Heart left ventricle (tissue), 16 donors: ENCODE data around the gene ACSL4. TPM values are rescaled to one million over a fixed set of nuclear protein-coding genes. Genes with fewer than 3 reads are reported as not detected.

ENCODE experiments used
- ATAC-seq, 4 donors: fragments of 200-7000 bp; cut with Tn5 transposase; one replicate each; pipeline ENCODE4 v1.9.1; 2020 to 2022; ENCODE audit warnings: moderate library complexity in 4 of 4, mild to moderate bottlenecking in 3 of 4, moderate number of reproducible peaks in 1 of 4
- DNase-seq, 5 donors: peaks; one replicate each; pipeline ENCODE4 v3.0.0-alpha.2; 2020
- H3K27ac ChIP-seq, 12 donors: fragments of 200-600 bp; sonication (generic) in 4 of 12; one replicate each; pipeline versions ENCODE4 v1.5.0 to v1.8.0; 2016 to 2022; ENCODE audit warnings: mild to moderate bottlenecking in 2 of 12
- H3K27me3 ChIP-seq, 9 donors: fragments of 200-600 bp; sonication (generic) in 2 of 9; one replicate each; pipeline versions ENCODE4 v1.5.1 to v1.8.0; 2016 to 2022; ENCODE audit warnings: mild to moderate bottlenecking in 3 of 9
- H3K36me3 ChIP-seq, 9 donors: fragments of 200-600 bp; sonication (generic) in 2 of 9; one replicate each; pipeline versions ENCODE4 v1.5.0 to v1.8.0; 2018 to 2022; ENCODE audit warnings: mild to moderate bottlenecking in 2 of 9
- H3K4me1 ChIP-seq, 12 donors: fragments of 200-600 bp; sonication (generic) in 4 of 12; one replicate each; pipeline versions ENCODE4 v1.5.0 to v1.8.0; 2016 to 2022; ENCODE audit warnings: mild to moderate bottlenecking in 3 of 12
- H3K4me3 ChIP-seq, 12 donors: fragments of 200-600 bp; sonication (generic) in 4 of 12; one replicate each; pipeline versions ENCODE4 v1.5.0 to v1.8.0; 2017 to 2022; ENCODE audit warnings: mild to moderate bottlenecking in 9 of 12, moderate library complexity in 4 of 12
- H3K9me3 ChIP-seq, 12 donors: fragments of 200-600 bp; sonication (generic) in 4 of 12; one replicate each; pipeline versions ENCODE4 v1.5.0 to v1.8.0; 2016 to 2022; ENCODE audit warnings: mild to moderate bottlenecking in 1 of 12
- POLR2A ChIP-seq, 2 donors: fragments of 450-650 bp; IDR thresholded peaks; one replicate each; pipeline ENCODE4 v1.6.1; 2017; ENCODE audit warnings: antibody characterized with exemption in 2 of 2, mild to moderate bottlenecking in 2 of 2, moderate library complexity in 2 of 2
- WGBS, 4 donors: extraction: QIAGEN DNeasy Blood & Tissue Kit in 2 of 4; methylation state at CpG; one replicate each; pipeline versions ENCODE4 v1.1.5 to v1.1.7; 2013 to 2018; 5-methylcytosine and 5-hydroxymethylcytosine counted together
- intact Hi-C, 10 donors: fragments of 100-400 bp; cut with DNase I; formaldehyde crosslinking; loops; one replicate each; pipeline versions ENCODE4 v1.11.1 to v1.14.2; 2022
- polyA plus RNA-seq, 2 donors: library from polyadenylated mRNA; stranded (reverse); fragments of 200-250 nt; gene quantifications; one replicate each; pipeline ENCODE4 v1.2.3, GENCODE V29; 2013
- total RNA-seq, 9 donors: library from RNA; depleted of rRNA in 2 of 9; stranded (reverse); fragments of >200 nt in 2 of 9; fragmentation: NEBNext Ultra II Directional in 3 of 9; extraction: Animal tissue kit (Norgen Biotek cat#: 25700) in 3 of 9; gene quantifications; one replicate each; pipeline versions ENCODE4 v1.1.0 to v1.2.4, GENCODE V29; 2016 to 2023
- TF ChIP-seq, protein P1 (sequence below), 12 donors: fragments of 200-600 bp; sonication (generic) in 4 of 12; IDR thresholded peaks; one replicate each; pipeline versions ENCODE4 v1.5.0 to v1.8.0; 2018 to 2022; ENCODE audit warnings: antibody characterized with exemption in 12 of 12, mild to moderate bottlenecking in 5 of 12
- donor health status: ischemic (EF 13 %, LVEDD 7.1; RV severe dilation, severe dysfunction).
- donor health status: healthy with polysubstance abuse.
- donor health status: DM: no; HTN: yes; CAD: no.
- donor health status: DM: no; HTN: no; CAD: no.
- donor health status: ischemic (EF 25% LVEDD 6.9; RV normal size, moderate dysfunction).
- donor health status: ischemic (EF 25% LVEDD 5.7; RV mildly dilated, moderate dysfunction).
- donor health status: healthy.
- donor health status: DM: yes; HTN: yes; CAD: no.
- donor health status: ischemic (EF 35%, LVEDD 5.7; RV mildly dilated, moderate dysfunction).
- donor health status: nonischemic (EF 11% LVEDD 7.7; RV severe dilation, severe dysfunction).
- donor health status: DM: yes; HTN: yes; CAD: no.
- donor health status: PGD.
- donor health status: ischemic (EF 29% LVEDD 5.4; RV normal size, mild dysfunction).
- donor health status: nonischemic (EF 23%, LVEDD 6.1; RV moderate dilation, normal function).

The ACSL4 gene
- total and polyA plus RNA-seq, 11 donors = 11.7 to 68.7 (median 54.9) TPM

DNA sequence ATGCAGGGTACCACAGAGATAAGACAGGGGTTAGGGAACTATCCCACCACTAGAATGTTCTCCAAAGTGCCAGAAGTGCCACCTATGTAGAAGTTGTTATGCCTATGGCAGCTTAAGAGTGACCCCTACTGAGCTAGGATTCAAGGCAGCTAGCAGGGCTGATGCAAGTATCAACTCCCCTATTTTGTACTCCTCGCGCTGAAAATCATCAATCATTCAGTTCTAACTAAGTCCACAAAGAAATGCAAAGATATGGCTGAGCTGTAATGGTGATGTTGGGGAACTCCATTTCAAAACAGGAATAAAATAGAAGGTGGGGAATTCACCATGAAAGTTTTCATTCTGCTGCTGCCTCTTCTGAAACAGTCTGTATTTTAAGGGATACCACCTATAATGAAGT lies 13.8 kb downstream of the ACSL4 start:
- Histone ChIP-seq H3K27me3 (peaks cover 0 to 4% (median 0%) of the 10 kb centered on the region in 9 donors), H3K9me3 (no peaks in the 10 kb centered on the region), H3K27ac (no peak overlapping the region), H3K4me3 (no peak overlapping the region), H3K4me1 (peaks cover 0 to 24% (median 10%) of the 10 kb centered on the region in 12 donors), H3K36me3 (no peaks in the 10 kb centered on the region)
- 66 to 96% (median 88%) methylated on average over 2 of the region's 2 CpGs for WGBS, 4 donors
- no peak for ATAC-seq
- DNase-seq = no peak
- intact Hi-C loops = loop anchor here in 7 of 10 donors (5.0 to 10.0 kb wide), 4 partner anchors 136 to 696 kb away; no protein-coding TSS in a partner anchor
- TF ChIP-seq, protein P1, sequence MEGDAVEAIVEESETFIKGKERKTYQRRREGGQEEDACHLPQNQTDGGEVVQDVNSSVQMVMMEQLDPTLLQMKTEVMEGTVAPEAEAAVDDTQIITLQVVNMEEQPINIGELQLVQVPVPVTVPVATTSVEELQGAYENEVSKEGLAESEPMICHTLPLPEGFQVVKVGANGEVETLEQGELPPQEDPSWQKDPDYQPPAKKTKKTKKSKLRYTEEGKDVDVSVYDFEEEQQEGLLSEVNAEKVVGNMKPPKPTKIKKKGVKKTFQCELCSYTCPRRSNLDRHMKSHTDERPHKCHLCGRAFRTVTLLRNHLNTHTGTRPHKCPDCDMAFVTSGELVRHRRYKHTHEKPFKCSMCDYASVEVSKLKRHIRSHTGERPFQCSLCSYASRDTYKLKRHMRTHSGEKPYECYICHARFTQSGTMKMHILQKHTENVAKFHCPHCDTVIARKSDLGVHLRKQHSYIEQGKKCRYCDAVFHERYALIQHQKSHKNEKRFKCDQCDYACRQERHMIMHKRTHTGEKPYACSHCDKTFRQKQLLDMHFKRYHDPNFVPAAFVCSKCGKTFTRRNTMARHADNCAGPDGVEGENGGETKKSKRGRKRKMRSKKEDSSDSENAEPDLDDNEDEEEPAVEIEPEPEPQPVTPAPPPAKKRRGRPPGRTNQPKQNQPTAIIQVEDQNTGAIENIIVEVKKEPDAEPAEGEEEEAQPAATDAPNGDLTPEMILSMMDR (IDR thresholded peaks at IDR 0.05) = no peak
- TF ChIP-seq POLR2A (IDR thresholded peaks at IDR 0.05) = no peak

DNA sequence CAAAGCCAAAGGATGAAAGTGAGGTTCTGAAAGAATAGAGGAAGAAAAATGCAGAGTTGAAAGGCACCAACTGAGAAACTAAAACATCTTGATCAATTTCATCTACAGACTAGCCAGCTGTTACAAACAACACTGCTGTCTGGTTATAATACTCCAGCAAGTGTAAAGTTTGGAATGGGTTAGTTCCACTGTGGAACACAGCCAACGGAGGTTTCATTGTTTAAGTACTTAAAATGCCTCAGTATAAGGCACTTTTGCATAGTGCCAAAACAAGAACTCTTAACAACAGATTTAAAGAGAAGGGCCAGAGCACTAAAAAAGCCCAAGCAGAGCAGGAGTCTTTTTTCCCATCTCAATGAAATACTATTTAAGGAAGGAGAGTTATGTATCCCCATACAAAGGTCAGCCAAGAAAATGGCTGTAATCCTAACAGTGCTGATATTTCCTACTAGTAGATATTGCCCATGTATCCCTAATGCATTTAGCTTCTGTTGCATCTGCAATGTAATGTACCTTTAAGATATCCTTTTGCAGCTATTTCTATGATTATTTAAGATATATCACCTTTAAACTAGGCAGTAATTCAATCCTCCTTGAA lies 16.5 kb downstream of the ACSL4 start:
- intact Hi-C loops = loop anchor here in 7 of 10 donors (5.0 to 10.0 kb wide), 4 partner anchors 138 to 698 kb away; no protein-coding TSS in a partner anchor
- Histone ChIP-seq H3K36me3 (no peaks in the 10 kb centered on the region), H3K27ac (peak overlapping the region in 3 of 12 donors; percentile 4 to 19 (median 12)), H3K4me3 (no peak overlapping the region), H3K9me3 (no peaks in the 10 kb centered on the region), H3K4me1 (peaks cover 0 to 31% (median 10%) of the 10 kb centered on the region in 12 donors), H3K27me3 (peaks cover 0 to 4% (median 0%) of the 10 kb centered on the region in 9 donors)
- TF ChIP-seq, protein P1 (IDR thresholded peaks at IDR 0.05) = no peak
- TF ChIP-seq POLR2A (IDR thresholded peaks at IDR 0.05) = no peak
- WGBS, 4 donors = 13 to 31% (median 21%) methylated on average over 1 of the region's 1 CpG
- ATAC-seq = peak in 2 of 4 donors; percentile 47 to 49
- no peak for DNase-seq

- no peak overlapping the region for H3K4me3 ChIP-seq
- no peak for ATAC-seq
- TF ChIP-seq POLR2A (IDR thresholded peaks at IDR 0.05) = no peak
- TF ChIP-seq, protein P1 (IDR thresholded peaks at IDR 0.05) = no peak
- H3K27ac ChIP-seq = no peak overlapping the region
- no peak for DNase-seq
- H3K4me1 ChIP-seq = peaks cover 0 to 52% (median 11%) of the 10 kb centered on the region in 12 donors
- peaks cover 0 to 10% (median 0%) of the 10 kb centered on the region in 9 donors for H3K27me3 ChIP-seq
- no peaks in the 10 kb centered on the region for H3K36me3 ChIP-seq
- 13 to 24% (median 19%) methylated on average over 1 of the region's 1 CpG for WGBS, 4 donors
- intact Hi-C loops = loop anchor here in 9 of 10 donors (5.0 to 10.0 kb wide), 5 partner anchors 140 to 700 kb away; no protein-coding TSS in a partner anchor
- no peaks in the 10 kb centered on the region for H3K9me3 ChIP-seq
Measured at GRCh38 chrX:109714340-109714958, 18.6 kb downstream of the ACSL4 start.

DNA sequence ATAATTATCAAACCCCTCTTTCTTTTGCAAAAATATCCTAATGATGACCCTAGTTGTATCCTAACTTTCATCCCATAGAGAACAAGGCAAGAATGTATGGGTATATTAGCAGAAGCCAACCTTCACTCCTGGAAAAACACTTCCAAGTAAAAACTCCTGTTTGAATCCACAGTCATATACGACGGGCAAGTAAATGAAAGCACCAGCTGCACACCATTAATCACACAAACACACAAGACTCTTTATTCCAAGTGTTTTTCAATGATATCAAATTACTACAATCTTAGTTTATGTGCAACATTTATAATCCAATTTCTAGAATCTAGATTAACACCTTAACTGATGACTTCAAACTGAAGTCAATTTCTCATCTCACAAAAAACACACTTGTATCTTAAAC lies 22.9 kb downstream of the ACSL4 start:
- DNase-seq (no peak), ATAC-seq (no peak)
- TF ChIP-seq, protein P1 (IDR thresholded peaks at IDR 0.05) = no peak
- TF ChIP-seq POLR2A (IDR thresholded peaks at IDR 0.05) = no peak
- intact Hi-C loops = loop anchor here in 9 of 10 donors (5.0 to 10.0 kb wide), 5 partner anchors 145 to 705 kb away; no protein-coding TSS in a partner anchor
- 54 to 74% (median 69%) methylated on average over 2 of the region's 2 CpGs for WGBS, 4 donors
- peaks cover 0 to 75% (median 9%) of the 10 kb centered on the region in 12 donors for H3K4me1 ChIP-seq
- H3K36me3 ChIP-seq = no peaks in the 10 kb centered on the region
- H3K4me3 ChIP-seq = no peak overlapping the region
- no peaks in the 10 kb centered on the region for H3K9me3 ChIP-seq
- H3K27ac ChIP-seq = peak overlapping the region in 1 of 12 donors; percentile 81
- H3K27me3 ChIP-seq = peaks cover 0 to 10% (median 0%) of the 10 kb centered on the region in 9 donors
